Progenitor cell of endocrine pancreas (in vitro differentiated cells): Measurements from ENCODE around the gene VPS35L. TPM values are rescaled to one million over a fixed set of nuclear protein-coding genes. Genes with fewer than 3 reads are reported as not detected.

ENCODE experiments used
- DNase-seq: peaks from one replicate; pipeline ENCODE4 v3.0.0; 2021; ENCODE audit warnings: low spot score; ENCODE audit not compliant: unreplicated experiment
- H3K27ac Mint-ChIP-seq: 2 replicates; pipeline ENCODE4 v1.8.0; 2021; ENCODE audit warnings: mild to moderate bottlenecking, moderate library complexity, mixed read lengths
- H3K27me3 Mint-ChIP-seq: 2 replicates; pipeline ENCODE4 v1.8.0; 2021; ENCODE audit warnings: mixed read lengths
- H3K36me3 Mint-ChIP-seq: 2 replicates; pipeline ENCODE4 v1.8.0; 2022; ENCODE audit warnings: mixed read lengths; ENCODE audit not compliant: insufficient read depth
- H3K4me1 Mint-ChIP-seq: 2 replicates; pipeline ENCODE4 v1.8.0; 2021; ENCODE audit warnings: low read depth, mixed read lengths
- H3K4me3 Mint-ChIP-seq: 2 replicates; pipeline ENCODE4 v1.8.0; 2021; ENCODE audit warnings: low read depth, mild to moderate bottlenecking, moderate library complexity, mixed read lengths
- H3K9me3 Mint-ChIP-seq: 2 replicates; pipeline ENCODE4 v1.8.0; 2021; ENCODE audit warnings: low read depth, mixed read lengths
- CTCF ChIP-seq: fragments of 200-600 bp; sonication (generic); IDR thresholded peaks from one replicate; pipeline ENCODE4 v1.5.0; 2021; ENCODE audit warnings: antibody characterized with exemption, mild to moderate bottlenecking; ENCODE audit not compliant: unreplicated experiment
- total RNA-seq: library from RNA; stranded (reverse); gene quantifications from 2 replicates; pipeline ENCODE4 v1.2.1, GENCODE V29; 2021

The VPS35L gene
- total RNA-seq, 1 donor from 2014 or later = 88.4 TPM

GRCh38 chr16:19701091-19701490 is 145.6 kb downstream of the VPS35L start:
- peaks cover 5% of the 10 kb centered on the region for H3K4me1 Mint-ChIP-seq
- no peaks in the 10 kb centered on the region for H3K9me3 Mint-ChIP-seq
- H3K27me3 Mint-ChIP-seq = no peaks in the 10 kb centered on the region
- no peak for TF ChIP-seq CTCF
- DNase-seq = no peak
- H3K27ac Mint-ChIP-seq = no peak overlapping the region
- H3K4me3 Mint-ChIP-seq = no peak overlapping the region
- H3K36me3 Mint-ChIP-seq = peaks cover 32% of the 10 kb centered on the region

- Mint-ChIP-seq H3K36me3 (peaks cover 34% of the 10 kb centered on the region), H3K4me3 (no peak overlapping the region), H3K9me3 (no peaks in the 10 kb centered on the region), H3K27me3 (no peaks in the 10 kb centered on the region), H3K4me1 (peaks cover 5% of the 10 kb centered on the region), H3K27ac (peak overlapping the region; percentile 43)
- no peak for TF ChIP-seq CTCF
- DNase-seq = no peak
Measured at GRCh38 chr16:19703172-19703889, 147.8 kb downstream of the VPS35L start.

GRCh38 chr16:19704321-19705145 is 149.0 kb downstream of the VPS35L start:
- DNase-seq = no peak
- Mint-ChIP-seq H3K9me3 (no peaks in the 10 kb centered on the region), H3K27me3 (no peaks in the 10 kb centered on the region), H3K27ac (peak overlapping the region; percentile 41), H3K4me1 (peaks cover 5% of the 10 kb centered on the region), H3K4me3 (no peak overlapping the region), H3K36me3 (peaks cover 32% of the 10 kb centered on the region)
- no peak for TF ChIP-seq CTCF

- Mint-ChIP-seq H3K4me1 (peaks cover 5% of the 10 kb centered on the region), H3K9me3 (no peaks in the 10 kb centered on the region), H3K36me3 (peaks cover 34% of the 10 kb centered on the region), H3K4me3 (no peak overlapping the region), H3K27me3 (no peaks in the 10 kb centered on the region), H3K27ac (peak overlapping the region; percentile 28)
- no peak for TF ChIP-seq CTCF
- no peak for DNase-seq
Measured at GRCh38 chr16:19705146-19705501, 149.6 kb downstream of the VPS35L start.

- Mint-ChIP-seq H3K4me1 (no peaks in the 10 kb centered on the region), H3K27me3 (no peaks in the 10 kb centered on the region), H3K9me3 (no peaks in the 10 kb centered on the region), H3K27ac (no peak overlapping the region), H3K36me3 (peaks cover 31% of the 10 kb centered on the region), H3K4me3 (no peak overlapping the region)
- no peak for DNase-seq
- no peak for TF ChIP-seq CTCF
Measured at GRCh38 chr16:19705843-19706242, 150.3 kb downstream of the VPS35L start.
